Measurements from ENCODE around the gene PSMG4.

PSMG4 gene

GRCh38 chr6:3277851-3278416 lies 19.2 kb downstream of the PSMG4 start:
- no peak for FAIRE-seq

DNA sequence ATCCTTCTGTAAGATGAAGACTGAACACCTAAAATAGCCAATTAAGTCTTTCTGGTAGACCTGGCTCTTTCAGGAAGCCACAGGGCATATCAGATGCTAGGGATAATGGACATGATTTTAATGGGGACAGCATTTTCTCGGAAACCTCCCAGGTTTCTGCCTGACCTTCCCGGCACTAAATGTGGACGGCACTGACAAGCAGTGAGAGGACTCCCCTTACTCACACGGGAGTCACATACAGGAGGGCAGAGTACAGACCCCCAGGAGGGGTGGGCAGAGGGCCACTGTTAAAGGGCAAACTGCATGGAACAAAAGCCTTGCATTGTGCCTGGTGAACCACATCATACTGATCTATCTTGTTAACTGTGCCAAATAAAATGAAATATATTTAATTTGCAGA lies 19.9 kb downstream of the PSMG4 start:
- no peak for FAIRE-seq

DNA sequence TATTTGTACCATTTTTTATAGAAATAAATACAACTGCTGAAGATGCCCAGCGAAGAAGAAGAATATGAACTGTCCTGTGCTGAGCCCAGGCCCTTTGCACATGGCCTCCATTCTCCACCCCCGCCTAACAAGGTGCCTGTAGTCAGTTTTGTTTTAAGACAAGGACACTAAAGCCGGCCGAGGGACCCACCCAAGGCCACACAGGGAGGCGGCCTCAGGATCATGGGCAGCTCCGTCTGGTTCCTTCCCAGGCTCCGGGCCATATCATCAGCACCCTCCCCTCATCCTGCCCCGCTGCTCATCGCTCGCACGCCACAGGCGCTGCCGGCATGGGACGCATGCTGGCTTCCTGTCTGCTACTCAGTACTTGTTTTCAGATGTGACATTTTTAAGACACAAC lies 21.3 kb downstream of the PSMG4 start:
- no peak for FAIRE-seq

- FAIRE-seq: no peak
These were observed 22.2 kb downstream of the PSMG4 start for GRCh38 chr6:3280866-3281465.

DNA sequence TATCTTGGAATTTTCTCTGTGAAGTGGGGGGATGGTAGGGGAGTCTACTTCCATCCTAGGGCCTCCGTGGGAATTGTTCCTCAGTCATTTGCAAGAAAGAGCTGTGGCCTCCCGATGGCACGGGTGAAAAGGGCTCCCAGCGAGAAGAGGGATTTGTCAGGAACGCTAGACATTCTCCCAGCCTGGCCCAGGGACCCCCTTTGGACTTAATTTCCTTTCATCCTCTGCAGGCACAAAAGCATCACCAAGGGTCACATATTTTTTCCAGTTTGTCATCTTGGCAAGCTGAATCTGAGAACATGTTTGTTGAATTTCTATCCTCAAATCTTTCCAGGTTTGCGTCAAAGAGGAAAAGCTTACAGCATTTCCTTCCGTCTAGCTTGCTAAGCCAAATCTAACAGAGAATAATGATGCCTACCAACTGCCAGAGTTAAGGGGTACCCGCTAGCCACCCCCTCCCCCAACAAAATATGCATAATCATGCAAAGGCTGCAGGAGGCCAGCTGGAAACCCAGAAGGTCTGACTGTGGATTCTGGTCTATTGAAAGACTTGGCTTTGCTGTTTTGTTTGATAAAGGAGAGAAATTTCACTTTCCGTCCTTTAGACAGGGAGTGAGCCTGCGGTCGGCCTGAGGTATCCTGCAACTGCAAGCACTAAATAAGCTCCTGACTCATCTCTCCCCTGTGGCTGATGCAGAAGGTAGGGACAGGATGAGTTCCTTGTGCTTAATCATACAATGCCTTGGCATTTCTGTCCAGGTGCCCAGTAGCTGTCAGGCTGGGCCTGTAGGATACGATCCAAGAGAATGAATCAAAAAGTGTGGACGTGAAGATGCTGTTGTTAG lies 23.1 kb downstream of the PSMG4 start:
- FAIRE-seq: no peak

DNA sequence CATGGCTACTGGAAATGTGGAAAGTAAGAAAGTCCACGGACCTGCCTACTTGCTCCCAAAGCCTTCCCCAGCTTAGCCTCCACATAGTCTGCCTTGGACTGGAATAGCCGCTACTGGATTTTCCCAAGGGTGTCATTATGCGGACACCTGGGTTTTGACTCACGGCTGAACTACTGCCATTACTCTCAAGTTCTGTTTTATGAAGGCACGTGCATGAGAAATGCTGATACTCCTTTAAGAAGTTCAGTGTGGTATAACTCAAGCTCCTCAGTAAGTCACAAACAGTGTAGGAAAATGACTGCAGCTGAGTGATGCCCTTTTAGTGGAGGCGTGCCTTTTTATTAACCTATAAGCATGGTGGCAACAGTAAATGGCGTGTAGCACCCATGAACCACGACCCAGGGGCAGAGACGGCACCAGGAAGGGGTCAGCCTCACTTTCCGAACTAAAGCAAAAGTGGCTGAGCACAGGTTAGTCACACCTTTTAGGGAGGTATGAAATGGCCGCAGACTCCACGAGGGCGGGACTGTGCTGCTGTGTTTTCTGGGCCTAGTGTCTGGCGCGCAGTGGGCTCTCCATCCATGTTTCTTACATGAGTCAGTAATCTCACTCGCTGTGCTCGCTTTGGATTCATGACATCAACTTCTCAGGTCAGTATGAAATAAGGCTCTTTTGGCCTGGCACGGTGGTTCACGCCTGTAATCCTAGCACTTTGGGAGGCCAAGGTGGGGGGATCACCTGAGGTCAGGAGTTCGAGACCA lies 23.9 kb downstream of the PSMG4 start:
- FAIRE-seq: no peak

DNA sequence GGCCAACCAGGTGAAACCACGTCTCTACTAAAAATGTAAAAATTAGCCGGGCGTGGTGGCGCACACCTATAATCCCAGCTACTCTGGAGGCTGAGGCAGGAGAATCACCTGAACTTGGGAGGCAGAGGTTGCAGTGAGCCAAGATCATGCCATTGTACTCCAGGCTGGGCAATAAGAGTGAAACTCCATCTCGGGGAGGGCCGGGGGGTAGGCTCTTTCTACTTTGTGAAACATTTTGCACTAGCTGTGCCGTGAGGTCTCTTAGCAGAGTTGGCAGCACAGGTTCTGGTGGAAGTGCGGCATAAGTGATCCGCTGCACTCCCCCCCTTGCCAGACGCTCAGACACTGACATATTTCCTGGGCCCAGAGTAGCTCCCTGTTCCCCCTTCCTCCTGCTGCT lies 24.5 kb downstream of the PSMG4 start:
- no peak for FAIRE-seq

- FAIRE-seq: no peak
These were observed 25.1 kb downstream of the PSMG4 start for GRCh38 chr6:3283641-3284435.

DNA sequence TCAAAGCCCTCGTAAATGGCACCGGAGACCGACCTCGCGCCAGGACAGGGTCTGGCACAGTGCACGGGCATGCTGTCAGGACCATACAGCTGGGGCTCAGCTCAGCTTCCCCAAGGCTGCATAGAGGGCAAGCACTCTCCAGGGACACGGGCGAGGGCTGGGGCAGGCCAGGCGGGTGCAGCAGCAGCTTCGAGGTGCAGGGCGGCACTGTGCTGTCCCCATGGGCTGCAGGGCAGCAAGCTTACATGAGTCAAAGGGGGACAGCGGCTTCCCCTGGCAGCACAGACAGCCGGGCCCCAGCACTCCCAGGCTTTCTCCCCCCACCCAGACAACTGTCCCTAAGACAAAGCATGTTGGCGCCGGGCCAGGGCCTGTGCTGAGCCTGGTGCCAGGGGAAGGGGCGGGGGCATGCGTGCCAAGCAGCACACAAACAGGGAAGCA lies 25.7 kb downstream of the PSMG4 start:
- no peak for FAIRE-seq

- no peak for FAIRE-seq
These were observed 26.4 kb downstream of the PSMG4 start for GRCh38 chr6:3285049-3285639.

DNA sequence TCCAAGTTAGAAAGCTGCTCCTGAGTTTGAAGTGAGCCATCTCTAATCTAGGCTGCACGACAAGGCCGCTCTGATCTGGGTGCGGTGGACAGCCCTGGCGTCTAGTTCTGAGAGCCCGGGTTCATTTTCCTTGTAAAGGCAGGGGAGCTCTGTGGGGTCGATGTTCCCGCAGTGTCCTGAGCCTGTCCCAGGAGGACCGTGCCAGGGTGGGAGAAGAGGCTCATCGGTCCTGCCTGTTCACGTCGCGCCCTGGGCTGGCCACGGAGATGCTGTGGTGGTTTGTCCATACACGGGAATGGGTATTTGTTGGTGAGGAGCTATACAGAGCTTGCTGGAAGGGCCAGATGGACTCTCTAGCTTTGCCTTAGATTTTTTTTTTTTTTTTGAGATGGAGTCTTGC lies 27.0 kb downstream of the PSMG4 start:
- no peak for FAIRE-seq

DNA sequence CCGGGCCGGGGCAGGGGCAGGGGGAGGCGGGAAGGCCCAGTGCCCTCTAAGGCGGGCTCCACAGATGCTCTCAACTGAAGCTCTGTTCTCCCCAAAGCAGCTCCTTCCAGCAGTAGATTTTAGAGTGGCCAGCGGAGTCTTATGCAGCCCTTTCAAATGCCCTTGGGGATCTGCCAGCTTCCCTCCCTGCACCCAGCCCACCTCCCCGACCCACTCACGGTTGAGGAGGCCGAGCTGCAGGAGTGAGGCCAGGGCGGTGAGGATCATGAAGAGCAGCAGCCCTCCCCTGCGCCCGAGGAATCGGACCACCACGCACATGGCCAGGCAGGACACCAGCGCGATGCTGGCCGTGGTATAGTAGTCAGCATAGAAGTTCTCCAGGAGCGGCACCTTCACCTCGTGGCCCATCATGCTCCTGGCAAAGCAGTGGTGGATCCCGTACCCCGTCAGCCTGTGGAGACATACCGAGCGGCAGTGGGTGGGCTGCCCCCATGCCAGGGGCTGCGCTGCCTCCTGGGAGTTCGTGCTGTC lies 28.0 kb downstream of the PSMG4 start:
- no peak for FAIRE-seq

DNA sequence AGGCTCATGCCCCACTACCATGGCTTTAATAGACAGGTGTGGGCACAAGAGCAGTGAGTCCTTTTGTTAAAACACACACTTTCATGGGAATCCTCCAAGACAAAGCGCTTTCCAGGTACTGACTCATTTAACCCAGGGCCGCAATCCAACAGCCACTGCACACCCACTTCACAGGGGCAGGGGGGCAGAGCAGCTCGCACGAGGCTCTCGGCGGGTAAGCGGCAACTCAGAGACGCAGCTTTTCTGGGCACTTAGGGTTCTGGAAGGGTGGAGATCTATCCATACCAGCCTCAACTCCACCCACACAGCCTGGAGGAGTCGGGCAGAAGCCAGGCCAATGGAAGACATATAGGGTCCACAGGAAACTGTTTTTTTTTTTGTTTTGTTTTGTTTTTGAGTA lies 28.6 kb downstream of the PSMG4 start:
- no peak for FAIRE-seq

GRCh38 chr6:3287976-3288707 lies 29.4 kb downstream of the PSMG4 start:
- no peak for FAIRE-seq

- FAIRE-seq: no peak
These were observed 30.2 kb downstream of the PSMG4 start for GRCh38 chr6:3288711-3289663.

DNA sequence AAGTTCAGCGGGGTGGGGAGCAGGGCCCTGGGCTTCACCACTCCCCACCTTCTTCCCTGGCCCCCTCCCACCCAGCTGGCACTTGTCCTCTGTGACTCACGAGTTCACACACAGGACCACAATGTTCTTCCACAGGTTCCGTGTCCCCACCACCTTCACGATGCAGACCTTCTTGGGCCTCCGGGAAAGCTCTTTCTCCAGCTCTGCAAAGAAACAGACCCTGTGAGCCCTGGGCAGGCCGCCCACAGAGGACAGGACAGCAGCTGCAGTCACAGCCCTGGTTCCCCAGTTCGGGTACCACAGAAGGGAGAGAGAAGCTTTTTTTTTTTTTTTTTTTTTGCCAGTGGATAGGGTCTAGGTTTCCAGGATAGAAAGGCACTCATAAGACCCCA lies 30.9 kb downstream of the PSMG4 start:
- FAIRE-seq: no peak

- FAIRE-seq: no peak
These were observed 31.6 kb downstream of the PSMG4 start for GRCh38 chr6:3290149-3290930.

DNA sequence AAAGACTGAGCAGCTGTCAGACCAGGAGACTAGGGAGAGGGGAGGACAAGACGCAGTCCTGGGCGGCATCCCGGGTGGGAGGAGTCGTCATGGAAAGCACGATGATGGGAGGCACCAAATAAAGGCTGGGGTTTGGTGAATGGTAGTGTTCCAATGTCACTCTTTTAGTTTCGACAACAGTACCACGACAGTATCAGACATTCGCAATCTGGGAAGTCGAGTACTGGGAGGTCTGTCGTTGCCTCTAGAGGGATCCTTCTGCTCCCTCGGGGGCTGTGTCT lies 32.1 kb downstream of the PSMG4 start:
- no peak for FAIRE-seq

- FAIRE-seq: no peak
These were observed 32.6 kb downstream of the PSMG4 start for GRCh38 chr6:3291346-3291745.

All from islet of Langerhans (tissue), 1 donor.